Activated effector memory CD4-positive, alpha-beta T cell treated with Interleukin-2 at 50 U/mL for 16 hours (primary cell): ENCODE data around the gene CST1.
"Not testable (repeated sequence)": the region's sequence is repeated elsewhere in the genome, so short reads cannot be mapped to it uniquely, and the experiment has no call there.

ENCODE experiments used
- DNase-seq: peaks from one replicate; pipeline ENCODE4 v3.0.0-alpha.2; 2020

The CST1 gene

GRCh38 chr20:23750786-23751185 is at the start of gene CST1:
Gene CST1 (minus strand): TSS chr20:23750935. CDS start chr20:23750866, 69 bp downstream.
- not testable (repeated sequence) for DNase-seq

GRCh38 chr20:23799216-23799847 is 48.6 kb upstream of the CST1 start:
- DNase-seq = not testable (repeated sequence)

- no peak for DNase-seq
These were observed 44.8 kb upstream of the CST1 start for GRCh38 chr20:23795526-23795925.

GRCh38 chr20:23794841-23795240 is 44.1 kb upstream of the CST1 start:
- no peak for DNase-seq

- no peak for DNase-seq
These were observed 43.3 kb upstream of the CST1 start for GRCh38 chr20:23794065-23794464.

- DNase-seq = no peak
These were observed 32.7 kb upstream of the CST1 start for GRCh38 chr20:23783447-23783846.

- DNase-seq = no peak
These were observed 31.7 kb upstream of the CST1 start for GRCh38 chr20:23782366-23782983.

GRCh38 chr20:23778676-23779075 is 27.9 kb upstream of the CST1 start:
- not testable (repeated sequence) for DNase-seq

GRCh38 chr20:23777380-23777779 is 26.6 kb upstream of the CST1 start:
- not testable (repeated sequence) for DNase-seq

GRCh38 chr20:23776067-23776771 is 25.5 kb upstream of the CST1 start:
- no peak for DNase-seq

- no peak for DNase-seq
These were observed 23.3 kb upstream of the CST1 start for GRCh38 chr20:23774081-23774480.

- no peak for DNase-seq
These were observed 22.8 kb upstream of the CST1 start for GRCh38 chr20:23773579-23773978.

- DNase-seq = no peak
These were observed 22.4 kb upstream of the CST1 start for GRCh38 chr20:23773127-23773526.

- DNase-seq = no peak
These were observed 21.3 kb upstream of the CST1 start for GRCh38 chr20:23772074-23772473.

- DNase-seq = no peak
These were observed 19.6 kb upstream of the CST1 start for GRCh38 chr20:23770384-23770783.

- DNase-seq = not testable (repeated sequence)
These were observed 17.8 kb upstream of the CST1 start for GRCh38 chr20:23768520-23768919.

- no peak for DNase-seq
These were observed 15.8 kb upstream of the CST1 start for GRCh38 chr20:23766531-23766930.

GRCh38 chr20:23765578-23765977 is 14.8 kb upstream of the CST1 start:
- no peak for DNase-seq

- not testable (repeated sequence) for DNase-seq
These were observed 13.9 kb upstream of the CST1 start for GRCh38 chr20:23764630-23765029.

- no peak for DNase-seq
These were observed 12.6 kb upstream of the CST1 start for GRCh38 chr20:23763345-23763744.

GRCh38 chr20:23759306-23759940 is 8.7 kb upstream of the CST1 start:
- no peak for DNase-seq

- not testable (repeated sequence) for DNase-seq
These were observed 6.1 kb upstream of the CST1 start for GRCh38 chr20:23756792-23757191.

GRCh38 chr20:23755131-23755611 is 4.4 kb upstream of the CST1 start:
- DNase-seq = not testable (repeated sequence)
